K562 (cell line): Measurements from ENCODE around the gene SH3RF1. TPM values are rescaled to one million over a fixed set of nuclear protein-coding genes. Genes with fewer than 3 reads are reported as not detected.

Experiments used
- CAMTA2 ChIP-seq: fragments of 250-450 bp; sonication (Bioruptor Pico); conservative IDR thresholded peaks from 2 replicates; pipeline ENCODE4 v1.5.1; 2022
- CHD4 ChIP-seq: fragments of 200-600 bp; sonication (generic); IDR thresholded peaks from 3 replicates; pipeline ENCODE4 v1.6.1; 2012; ENCODE audit warnings: low read depth, mild to moderate bottlenecking, mixed read lengths, low read length, inconsistent platforms; ENCODE audit not compliant: insufficient read depth, insufficient replicate concordance, poor library complexity, severe bottlenecking
- KAT2B ChIP-seq: IDR thresholded peaks from one replicate; pipeline ENCODE4 v1.6.1; 2012; ENCODE audit warnings: low read depth, mild to moderate bottlenecking, control low read depth, inconsistent platforms, low read length, moderate library complexity
- MGA ChIP-seq: fragments of 450-650 bp; IDR thresholded peaks from 2 replicates; pipeline ENCODE4 v1.6.1; 2016; ENCODE audit warnings: mild to moderate bottlenecking, moderate library complexity
- ZNF740 ChIP-seq, 3 experiments: fragments of 200-800 bp in 1 of 3; sonication (Bioruptor generic) in 1 of 3; sonication (generic) in 1 of 3; formaldehyde crosslinking in 1 of 3; IDR thresholded peaks; 2 replicates each; pipeline versions ENCODE4 v1.6.1 to v1.8.0; 2016 to 2022; ENCODE audit warnings: mild to moderate bottlenecking in 2 of 3, missing compliant biosample characterization in 2 of 3, missing genetic modification characterization in 2 of 3, missing genetic modification reagents in 1 of 3
- polyA plus RNA-seq, 8 experiments: library from polyadenylated mRNA; depleted of rRNA in 4 of 8; stranded (reverse) in 5 of 8; unstranded in 3 of 8; fragments of >200 nt; fragmentation: Nextera tagmentation in 2 of 8; fragmentation: Illumina TruSeq in 1 of 8; extraction: Ambion mirVana in 2 of 8; extraction: Trizol in 1 of 8; gene quantifications; 2 replicates each; pipeline versions ENCODE4 v1.2.1 to v1.2.3, GENCODE V29; 2011 to 2014; ENCODE audit warnings: inconsistent platforms in 1 of 8, missing spikeins in 1 of 8
- total RNA-seq, 7 experiments: library from RNA; depleted of rRNA in 6 of 7; stranded (reverse); fragments of >200 nt in 6 of 7; fragmentation: Illumina TruSeq in 2 of 7; extraction: Trizol in 2 of 7; gene quantifications; 2 replicates each; pipeline versions ENCODE4 v1.2.1 to v1.2.3, GENCODE V29; 2011 to 2021; ENCODE audit warnings: low replicate concordance in 1 of 7

The SH3RF1 gene
- total and polyA plus RNA-seq, 9 of the 15 experiments (the other 6 are each of a cell fraction or from before 2014, with no cell fraction given): 0.04 to 0.16 (median 0.11) TPM; not detected in 6

GRCh38 chr4:169272265-169272886 lies 1.6 kb upstream of the SH3RF1 start (continued):
- no peak for TF ChIP-seq MGA
- no peak for TF ChIP-seq ZNF740 (CRISPR knock-in tag; IDR thresholded peaks at IDR 0.05)
- no peak for TF ChIP-seq ZNF740 (tag; IDR thresholded peaks at IDR 0.05)
- TF ChIP-seq KAT2B: no peak
- TF ChIP-seq CAMTA2: no peak
- TF ChIP-seq CHD4: no peak
